ENCODE data around the gene TCP10L.
"Not testable (repeated sequence)": the region's sequence is repeated elsewhere in the genome, so short reads cannot be mapped to it uniquely, and the experiment has no call there.

The TCP10L gene

DNA sequence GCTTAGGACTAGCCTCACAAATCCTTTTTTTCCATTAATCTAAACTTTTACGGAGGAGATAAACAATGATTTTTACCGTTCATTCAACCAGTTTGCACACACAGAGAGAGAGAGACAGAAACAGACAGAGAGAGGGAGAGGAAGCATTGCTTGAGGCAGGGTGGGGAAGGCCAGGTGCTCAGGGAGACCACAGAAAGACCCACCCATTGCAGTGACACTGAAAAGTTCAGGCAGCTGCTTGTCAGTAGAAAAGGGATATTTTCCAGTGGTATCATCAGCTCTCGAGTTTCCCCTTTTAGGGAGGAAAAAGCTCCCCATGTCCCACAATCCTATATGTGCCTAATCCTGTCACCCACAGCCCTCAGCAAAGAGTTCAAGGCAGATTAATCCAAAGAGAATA is 27.2 kb downstream of the TCP10L start:
- no peak for DNase-seq (ENCODE audit: low read depth in 1 of 2, low spot score in 1 of 2)

DNA sequence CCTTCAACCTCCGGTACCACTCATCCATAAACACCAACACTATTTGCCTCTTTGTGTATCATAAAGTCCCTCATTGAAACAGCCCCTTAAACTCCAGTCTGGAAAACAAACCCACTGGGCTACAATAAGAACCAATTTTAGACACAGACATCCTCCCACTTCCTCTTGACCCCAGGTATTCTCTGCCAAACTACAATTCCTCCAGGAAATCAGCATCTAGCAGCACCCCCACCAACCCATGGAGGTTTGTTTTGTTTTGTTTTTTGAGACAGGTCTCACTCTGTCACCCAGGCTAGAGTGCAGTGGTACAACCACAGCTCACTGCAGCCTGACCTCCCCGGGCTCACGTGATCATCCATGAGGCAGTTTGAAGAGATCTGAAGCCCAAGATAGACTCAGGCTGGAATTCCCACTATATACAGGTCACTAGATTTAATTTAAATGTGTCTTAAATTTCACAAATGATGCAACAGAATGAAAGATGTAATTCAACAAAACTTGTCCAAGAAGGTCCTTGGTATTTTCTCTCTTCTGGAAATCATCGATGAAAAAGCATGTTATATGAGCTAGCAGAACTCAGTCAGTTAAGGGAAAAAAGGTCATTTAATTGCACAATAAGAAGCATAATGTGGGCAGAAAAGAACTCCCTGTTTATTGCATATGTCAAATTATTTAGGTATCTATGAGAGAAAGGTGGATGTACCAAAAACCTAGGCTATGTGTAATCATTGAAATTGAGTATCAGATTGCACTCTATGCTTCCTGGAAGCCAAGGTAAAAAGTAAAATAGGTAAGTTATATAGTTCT is 30.3 kb downstream of the TCP10L start:
- no peak for DNase-seq (ENCODE audit: low read depth in 1 of 2, low spot score in 1 of 2)

DNA sequence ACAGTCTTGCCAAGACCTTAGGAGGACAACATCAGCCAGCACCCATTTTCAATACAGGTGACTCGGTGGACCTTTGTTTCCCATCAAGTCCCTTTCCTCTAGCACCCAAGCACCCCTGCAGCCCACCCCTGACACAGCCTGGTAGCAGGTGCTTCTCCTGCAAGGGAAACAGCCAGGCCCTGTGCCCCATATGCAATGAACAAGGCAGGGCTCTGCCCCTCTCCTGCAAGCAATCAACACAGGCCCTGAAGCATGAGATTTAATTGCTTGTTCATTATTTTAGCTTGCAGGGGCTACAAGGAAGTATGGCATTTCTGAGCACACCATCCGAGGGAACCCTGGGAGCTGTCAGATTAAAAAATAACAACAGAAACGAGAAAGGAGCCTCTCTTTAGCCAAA is 35.4 kb downstream of the TCP10L start:
- no peak for DNase-seq (ENCODE audit: low read depth in 1 of 2, low spot score in 1 of 2)

DNA sequence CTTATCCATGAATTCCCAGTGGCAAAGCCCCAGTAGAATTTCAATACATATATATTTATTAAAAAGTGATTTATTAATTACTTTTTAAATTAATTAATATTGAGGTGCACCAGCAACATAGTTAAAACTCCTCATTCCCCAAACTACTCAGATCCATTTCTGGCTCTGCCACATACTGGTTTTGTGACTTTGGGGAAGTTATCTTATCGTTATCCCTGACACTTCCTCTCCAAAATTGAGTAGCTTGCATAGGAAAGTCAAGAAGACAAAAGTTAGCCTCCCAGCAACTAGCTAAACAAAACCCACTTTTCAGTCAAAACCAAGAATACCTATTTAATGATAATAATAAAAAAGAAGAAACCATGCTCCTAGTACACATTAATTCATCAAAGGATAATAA is 35.9 kb downstream of the TCP10L start:
- DNase-seq (ENCODE audit: low read depth in 1 of 2, low spot score in 1 of 2), result no peak

DNA sequence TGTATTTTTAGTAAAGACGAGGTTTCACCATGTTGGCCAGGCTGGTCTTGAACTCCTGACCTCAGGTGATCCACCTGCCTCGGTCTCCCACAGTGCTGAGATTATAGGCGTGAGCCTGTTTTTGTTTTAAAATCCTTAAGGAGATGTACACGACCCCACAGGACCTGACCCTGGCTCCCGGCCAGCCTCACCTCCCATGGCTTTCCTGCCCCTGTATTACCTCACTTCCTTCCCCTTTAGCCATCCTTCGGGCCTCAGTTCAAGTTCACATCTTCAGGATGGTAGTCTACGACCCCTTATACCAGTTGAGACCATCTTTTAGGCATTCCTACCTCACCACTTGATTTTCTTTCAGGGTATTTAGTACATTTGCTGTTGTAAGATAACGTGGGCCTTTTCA is 36.3 kb downstream of the TCP10L start:
- no peak for DNase-seq (ENCODE audit: low read depth in 1 of 2, low spot score in 1 of 2)

DNA sequence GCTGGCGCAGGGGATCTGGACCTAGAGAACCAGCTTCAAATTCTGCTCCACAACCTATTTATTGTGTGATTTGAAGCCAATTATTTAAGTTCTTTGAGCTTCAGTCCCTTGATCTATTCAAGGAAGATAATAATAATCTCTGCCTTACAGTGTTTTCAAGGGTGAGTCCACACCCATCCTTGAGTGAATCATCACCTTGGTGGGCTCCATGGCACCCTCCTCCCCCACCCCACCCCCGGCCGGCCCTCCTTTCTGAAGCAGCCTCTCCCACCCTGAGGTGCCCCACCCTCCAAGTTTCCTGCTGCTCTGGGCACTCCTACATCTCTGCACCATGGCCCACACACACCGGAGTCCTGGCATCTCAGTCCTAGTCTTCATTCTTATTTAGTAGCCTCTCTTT is 38.3 kb downstream of the TCP10L start:
- no peak for DNase-seq (ENCODE audit: low read depth in 1 of 2, low spot score in 1 of 2)

DNA sequence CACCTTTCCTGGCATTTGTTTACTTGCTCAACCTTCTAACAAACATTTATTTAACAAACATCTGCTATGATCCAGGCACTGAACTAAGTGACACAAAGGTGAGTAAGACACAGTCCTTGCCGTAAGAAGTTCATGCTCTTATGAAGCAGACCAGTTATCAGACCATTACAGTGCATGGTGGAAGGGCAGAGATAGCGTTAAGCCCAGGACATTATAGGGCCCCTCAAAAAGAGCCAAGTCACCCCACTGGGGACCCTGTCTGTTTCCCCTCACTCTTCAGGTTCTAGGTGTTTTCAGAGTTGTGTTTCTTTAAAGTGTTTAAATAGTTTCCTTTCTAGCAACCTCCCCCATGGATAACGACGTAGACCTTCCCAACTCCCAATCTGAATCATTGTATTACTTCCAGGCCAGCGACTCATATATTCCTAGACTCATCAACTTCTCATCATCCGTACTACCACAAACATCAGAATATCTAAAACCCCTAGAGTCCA is 39.3 kb downstream of the TCP10L start:
- DNase-seq (ENCODE audit: low read depth in 1 of 2, low spot score in 1 of 2), result no peak

DNA sequence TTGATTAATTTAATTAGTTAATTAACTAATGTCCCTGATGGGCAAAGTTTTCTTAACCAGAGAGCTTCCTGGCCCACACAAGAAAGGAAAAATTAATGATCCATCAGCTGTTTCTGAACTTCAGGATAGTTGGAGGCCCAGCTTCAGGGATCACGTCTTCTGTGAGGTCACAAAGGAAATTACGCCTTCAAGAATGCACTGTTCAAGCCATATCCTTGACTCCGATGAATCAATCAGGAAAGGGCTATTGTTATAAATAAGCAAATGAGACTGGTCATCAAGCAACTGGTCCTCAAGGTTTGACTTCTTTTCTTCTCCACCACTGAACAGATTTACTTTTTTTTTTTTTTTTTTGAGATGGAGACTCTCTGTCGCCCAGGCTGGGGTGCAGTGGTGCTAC is 40.6 kb downstream of the TCP10L start:
- no peak for DNase-seq (ENCODE audit: low read depth in 1 of 2, low spot score in 1 of 2)

DNA sequence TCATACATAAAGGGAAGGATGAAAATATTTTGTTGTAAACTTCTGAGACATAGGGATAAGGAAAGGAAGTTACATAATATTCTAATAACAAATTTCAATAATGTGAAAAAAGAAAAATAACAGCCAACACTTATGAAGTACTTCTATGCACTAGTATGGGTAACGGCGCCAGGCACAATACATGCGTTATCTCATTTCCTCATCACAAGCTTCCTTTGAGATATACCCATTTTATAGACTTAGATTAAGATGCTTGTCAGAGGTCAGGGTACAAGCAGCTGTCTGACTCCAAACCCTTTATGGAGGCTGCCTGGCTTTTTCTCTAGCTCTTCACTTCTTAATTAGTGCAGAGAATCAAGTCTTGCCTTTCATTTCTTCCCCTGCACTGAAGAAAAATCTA is 41.3 kb downstream of the TCP10L start:
- no peak for DNase-seq (ENCODE audit: low read depth in 1 of 2, low spot score in 1 of 2)

DNA sequence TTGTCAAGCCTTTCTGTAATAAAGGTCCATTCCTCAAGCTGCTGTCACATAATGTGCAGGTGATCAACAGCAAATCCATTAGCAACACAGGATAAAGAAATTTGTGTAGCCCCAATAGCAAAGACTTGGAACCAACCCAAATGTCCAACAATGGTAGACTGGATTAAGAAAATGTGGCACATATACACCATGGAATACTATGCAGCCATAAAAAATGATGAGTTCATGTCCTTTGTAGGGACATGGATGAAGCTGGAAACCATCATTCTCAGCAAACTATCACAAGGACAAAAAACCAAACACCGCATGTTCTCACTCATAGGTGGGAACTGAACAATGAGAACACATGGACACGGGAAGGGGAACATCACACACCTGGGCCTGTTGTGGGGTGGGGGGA is 42.3 kb downstream of the TCP10L start:
- not testable (repeated sequence) for DNase-seq (ENCODE audit: low read depth in 1 of 2, low spot score in 1 of 2)

DNA sequence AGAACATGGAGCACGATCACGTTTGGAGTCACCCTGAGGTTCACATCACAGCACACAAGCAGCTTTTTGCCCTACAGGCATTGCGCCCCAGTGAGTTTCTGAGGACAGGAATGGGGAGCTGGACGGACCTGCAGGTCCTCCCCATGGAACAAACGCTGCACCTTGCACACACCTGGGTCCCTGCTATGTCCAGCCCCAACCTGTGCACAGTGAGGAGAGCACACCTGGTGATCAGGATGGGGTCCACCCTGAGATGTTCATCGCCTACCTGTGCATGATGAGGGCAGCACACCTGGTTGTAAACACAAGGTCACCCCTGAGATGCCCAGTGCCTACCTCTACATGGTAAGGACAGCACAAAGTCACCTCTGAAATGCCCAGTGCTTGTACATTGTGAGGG is 45.9 kb downstream of the TCP10L start:
- DNase-seq (ENCODE audit: low read depth in 1 of 2, low spot score in 1 of 2), result no peak

DNA sequence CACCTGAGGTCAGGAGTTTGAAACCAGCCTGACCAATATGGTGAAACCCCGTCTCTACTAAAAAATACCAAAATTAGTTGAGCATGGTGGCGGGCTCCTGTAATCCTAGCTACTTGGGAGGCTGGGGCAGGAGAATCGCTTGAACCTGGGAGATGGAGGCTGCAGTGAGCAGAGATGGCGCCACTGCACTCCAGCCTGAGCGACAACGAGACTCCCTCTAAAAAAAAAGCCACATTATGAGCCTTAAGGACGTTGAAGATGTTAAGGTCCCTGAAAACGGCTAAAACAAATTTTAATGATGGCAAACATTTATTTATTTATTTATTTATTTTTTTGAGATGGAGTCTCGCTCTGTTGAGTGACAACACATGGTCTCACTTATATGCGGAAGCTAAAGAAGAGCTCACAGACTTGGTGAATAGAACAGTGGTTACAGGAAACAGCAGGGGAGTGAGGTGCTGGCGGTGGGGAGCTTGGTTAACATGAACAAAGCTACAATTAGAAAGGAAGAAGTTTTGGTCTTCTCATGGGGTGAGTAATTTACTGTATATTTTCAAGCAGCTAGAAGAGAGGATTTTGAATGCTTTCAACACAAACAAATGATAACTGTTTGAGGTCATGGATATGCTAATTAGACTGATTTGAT is 47.1 kb downstream of the TCP10L start:
- no peak for DNase-seq (ENCODE audit: low read depth in 1 of 2, low spot score in 1 of 2)

DNA sequence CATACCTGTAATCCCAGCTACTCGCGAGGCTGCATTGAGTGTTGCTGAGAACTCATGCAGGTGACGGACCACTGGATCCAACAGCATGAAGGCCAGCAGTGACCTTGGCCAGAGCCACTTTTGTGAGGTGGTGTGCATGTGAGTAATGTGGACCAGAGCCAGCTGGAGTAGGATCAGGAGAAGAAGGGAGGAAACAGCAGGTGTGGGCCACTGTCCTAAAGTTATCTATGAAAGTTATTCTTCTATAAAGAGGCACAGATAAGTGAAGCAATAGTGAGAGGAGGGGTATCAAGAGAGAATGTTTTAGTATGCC is 47.8 kb downstream of the TCP10L start:
- DNase-seq (ENCODE audit: low read depth in 1 of 2, low spot score in 1 of 2), result no peak

DNA sequence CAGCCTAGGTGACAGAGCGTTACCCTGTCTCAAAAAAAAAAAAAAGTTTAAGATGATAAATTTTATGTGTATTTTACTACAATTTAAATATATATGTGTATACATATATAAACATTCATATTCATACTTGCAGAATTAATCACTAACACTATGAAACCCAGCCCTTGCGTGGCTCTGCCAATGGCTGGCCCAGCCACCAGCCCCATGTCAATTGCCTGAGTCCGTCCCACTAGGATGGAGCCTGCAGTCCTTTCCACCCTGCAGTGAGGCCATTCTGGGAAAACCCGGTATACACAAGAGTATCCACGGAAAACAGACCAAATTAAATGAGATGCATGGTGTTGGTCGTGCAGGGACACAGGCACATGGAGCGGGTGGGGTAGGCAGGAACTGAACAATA is 49.7 kb downstream of the TCP10L start:
- no peak for DNase-seq (ENCODE audit: low read depth in 1 of 2, low spot score in 1 of 2)

DNA sequence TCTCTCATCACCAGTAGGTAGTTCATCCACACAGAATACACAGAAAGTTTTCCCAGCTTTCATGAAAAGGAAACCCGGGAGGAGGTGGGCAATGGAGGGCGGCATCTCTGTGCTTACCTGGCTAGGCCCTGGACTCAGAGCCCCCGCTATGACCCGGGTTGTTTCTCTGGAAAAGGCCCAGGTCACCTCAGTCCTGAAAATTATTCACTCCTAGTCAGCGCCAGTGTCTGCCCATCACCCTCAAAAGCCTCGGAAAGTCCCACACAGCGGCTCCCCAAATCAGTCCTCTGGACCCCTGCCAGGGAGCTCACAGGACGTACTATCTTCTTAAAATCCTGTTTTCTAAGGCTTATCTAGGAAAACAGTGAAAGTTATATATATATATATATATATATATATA is 51.2 kb downstream of the TCP10L start:
- no peak for DNase-seq (ENCODE audit: low read depth in 1 of 2, low spot score in 1 of 2)

DNA sequence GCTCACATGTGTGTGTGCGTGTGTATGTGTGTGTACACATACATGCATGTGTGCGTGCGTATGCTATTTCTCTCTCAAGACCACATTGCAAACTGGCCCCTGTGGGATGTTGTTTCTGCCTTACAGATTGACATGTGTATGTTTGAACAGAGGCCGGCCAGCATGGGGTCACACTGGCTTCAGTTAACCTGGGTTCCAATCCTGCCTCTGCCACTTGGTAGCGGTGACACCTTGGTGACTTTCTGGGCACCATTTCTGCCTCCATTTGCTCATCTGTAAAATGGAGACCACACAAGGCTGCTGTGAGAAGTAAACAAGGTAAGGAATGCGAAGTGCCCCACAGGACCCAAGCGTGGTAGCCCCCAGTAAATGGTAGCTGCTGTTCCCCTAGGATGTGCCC is 51.7 kb downstream of the TCP10L start:
- DNase-seq (ENCODE audit: low read depth in 1 of 2, low spot score in 1 of 2), result no peak

DNA sequence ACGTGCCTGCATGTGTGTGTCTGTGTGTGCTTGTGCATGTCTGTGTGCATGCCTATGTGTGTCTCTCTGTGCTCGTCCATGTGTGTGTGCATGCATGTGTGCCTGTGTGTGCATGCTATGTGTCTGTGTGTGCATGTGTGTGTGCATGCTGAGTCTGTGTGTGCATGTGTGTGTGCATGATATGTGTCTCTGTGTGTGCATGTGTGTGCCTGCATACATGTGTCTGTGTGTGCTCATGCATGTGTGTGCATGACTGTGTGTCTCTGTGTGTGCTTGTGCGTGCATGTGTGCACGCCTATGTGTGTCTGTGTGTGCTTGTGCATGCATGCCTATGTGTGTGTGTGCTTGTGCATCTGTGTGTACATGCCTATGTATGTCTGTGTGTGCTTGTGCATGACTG is 52.3 kb downstream of the TCP10L start:
- no peak for DNase-seq (ENCODE audit: low read depth in 1 of 2, low spot score in 1 of 2)

DNA sequence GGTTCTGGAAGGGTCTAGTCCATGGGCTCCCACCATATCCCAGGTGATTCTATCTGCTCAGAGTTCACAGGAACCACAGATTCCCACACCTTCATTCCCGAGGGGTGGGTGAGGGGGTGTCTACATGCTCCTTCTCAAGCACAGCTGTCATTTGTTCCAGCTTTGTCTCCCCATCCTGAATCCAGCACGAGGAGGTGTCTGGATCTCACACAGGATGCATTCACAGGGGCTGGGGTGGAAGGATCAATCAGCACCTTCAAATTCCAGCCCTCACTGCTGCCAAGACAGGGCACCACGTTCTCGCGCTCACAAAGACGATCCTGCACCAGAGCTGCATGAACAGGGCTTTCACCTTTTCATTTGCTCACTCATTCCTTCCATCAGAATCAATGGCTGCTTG is 52.7 kb downstream of the TCP10L start:
- no peak for DNase-seq (ENCODE audit: low read depth in 1 of 2, low spot score in 1 of 2)

DNA sequence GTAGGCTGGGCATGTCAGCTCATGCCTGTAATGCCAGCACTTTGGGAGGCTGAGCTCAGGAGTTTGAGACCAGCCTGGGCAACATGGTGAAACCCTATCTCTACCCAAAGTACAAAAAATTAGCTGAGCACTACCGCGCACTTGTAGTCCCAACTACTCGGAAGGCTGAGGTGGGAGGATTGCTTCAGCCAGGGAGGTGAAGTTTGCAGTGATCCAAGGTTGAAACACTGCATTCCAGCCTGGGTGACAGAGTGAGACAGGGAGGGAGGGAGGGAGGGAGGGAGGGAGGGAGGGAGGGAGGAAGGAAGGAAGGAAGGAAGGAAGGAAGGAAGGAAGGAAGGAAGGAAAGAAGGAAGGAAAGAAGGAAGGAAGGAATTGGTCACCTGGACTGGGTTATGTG is 53.8 kb downstream of the TCP10L start:
- DNase-seq (ENCODE audit: low read depth in 1 of 2, low spot score in 1 of 2), result not testable (repeated sequence)

DNA sequence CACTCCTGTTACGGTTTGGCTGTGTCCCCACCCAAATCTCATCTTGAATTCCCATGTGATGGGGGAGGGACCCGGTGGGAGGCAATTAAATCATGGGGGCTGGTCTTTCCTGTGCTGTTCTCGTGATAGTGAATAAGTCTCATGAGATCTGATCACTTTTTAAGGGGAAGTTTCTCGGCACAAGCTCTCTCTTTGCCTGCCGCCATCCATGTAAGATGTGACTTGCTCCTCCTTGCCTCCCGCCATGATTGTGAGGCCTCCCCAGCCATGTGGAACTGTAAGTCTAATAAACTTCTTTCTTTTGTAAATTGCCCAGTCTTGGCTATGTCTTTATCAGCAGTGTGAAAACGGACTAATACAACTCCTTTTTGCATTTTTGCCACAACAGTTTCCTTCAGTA is 54.5 kb downstream of the TCP10L start:
- not testable (repeated sequence) for DNase-seq (ENCODE audit: low read depth in 1 of 2, low spot score in 1 of 2)

DNA sequence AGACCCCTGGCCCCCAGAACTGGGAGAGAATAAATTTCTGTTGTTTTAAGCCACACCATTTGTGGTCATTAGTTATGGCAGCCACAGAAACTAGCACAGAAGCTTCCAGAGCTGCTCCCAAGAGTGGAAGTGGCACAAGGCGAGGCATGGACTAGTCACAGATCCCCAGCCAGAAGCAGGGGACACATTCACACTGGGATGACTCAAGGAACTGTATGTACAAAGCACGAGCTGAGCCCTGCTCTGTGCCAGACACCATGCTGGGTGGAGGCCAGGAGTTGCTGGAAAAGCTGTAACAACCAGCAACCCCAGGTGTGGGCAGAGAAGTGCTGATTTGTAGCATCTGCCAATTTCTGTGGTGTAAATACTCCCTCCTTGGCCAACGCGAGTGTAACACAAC is 55.6 kb downstream of the TCP10L start:
- no peak for DNase-seq (ENCODE audit: low read depth in 1 of 2, low spot score in 1 of 2)

DNA sequence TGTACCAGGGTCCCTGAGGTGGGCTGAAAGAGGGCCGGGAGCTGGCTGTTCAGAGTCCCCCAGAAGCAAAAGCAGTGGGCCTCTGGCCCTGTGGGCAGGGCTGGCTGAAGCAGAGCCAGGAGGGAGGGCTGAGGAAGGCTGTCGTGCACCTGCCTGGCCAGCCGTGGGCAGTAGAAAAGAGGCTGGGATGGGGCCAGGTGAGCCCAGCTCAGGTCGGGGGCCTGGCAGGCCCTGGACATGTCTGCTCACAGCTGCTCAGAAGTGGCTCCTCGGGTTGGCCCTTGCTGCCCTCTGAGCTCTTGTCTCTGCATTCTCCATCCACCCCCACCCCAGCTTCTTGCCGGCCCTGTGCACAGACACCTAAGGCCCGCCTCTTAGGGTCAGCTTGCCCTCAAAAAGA is 60.0 kb downstream of the TCP10L start:
- DNase-seq (ENCODE audit: low read depth in 1 of 2, low spot score in 1 of 2), result no peak

Measured in stimulated activated CD4-positive, alpha-beta T cell treated with anti-CD3 and anti-CD28 coated beads, Interleukin-15, amount 100 ng/mL, for 1 hour (primary cell).